HCT116 (cell line): ENCODE data around the gene ADNP2. TPM values are rescaled to one million over a fixed set of nuclear protein-coding genes. Genes with fewer than 3 reads are reported as not detected.

ENCODE experiments used
- ATAC-seq: fragments of 200-7000 bp; cut with Tn5 transposase; 2 replicates; pipeline ENCODE4 v1.9.1; 2020; ENCODE audit warnings: mild to moderate bottlenecking, moderate library complexity
- BruUV-seq: library from RNA; stranded (reverse); fragments of 400-500 nt; replicated peaks from 2 replicates; lab custom pipeline; 2021; lab: Mats Ljungman, UMichigan
- CTCF ChIA-PET: fragments of 300-600 bp; sonication (Branson Sonifier 250); formaldehyde crosslinking; loops from one replicate; lab custom pipeline; 2021; ENCODE audit warnings: antibody characterized with exemption; lab: Charles Lee
- POLR2A ChIA-PET: fragments of 300-600, 350-600 bp; sonication (Branson Sonifier 250); formaldehyde crosslinking; loops from one replicate; lab custom pipeline; 2021; ENCODE audit warnings: antibody characterized with exemption; lab: Charles Lee
- RAD21 ChIA-PET, 2 experiments: fragments of 300-600 bp; sonication (Branson Sonifier 250); formaldehyde crosslinking; loops; one replicate each; lab custom pipeline; 2023; ENCODE audit warnings: low total read pairs in 2 of 2; ENCODE audit not compliant: uncharacterized antibody in 2 of 2, unreplicated experiment in 2 of 2, low non-redundant PET in 1 of 2; lab: Charles Lee
- DNase-seq: peaks from one replicate; pipeline ENCODE4 v3.0.0-alpha.2; 2010; ENCODE audit warnings: low read depth, low spot score
- H2AFZ ChIP-seq: fragments of 200-600 bp; shearing (Covaris generic), sonication (generic); 2 replicates; pipeline ENCODE4 v1.6.1; 2017; ENCODE audit warnings: low read depth, mixed run types, mixed read lengths, antibody characterized with exemption, low read length; ENCODE audit not compliant: poor library complexity, severe bottlenecking
- H3K27ac ChIP-seq: 2 replicates; pipeline ENCODE4 v1.5.1; 2012; ENCODE audit warnings: low read depth, low read length
- H3K27me3 ChIP-seq: fragments of 200-600 bp; sonication (generic); 2 replicates; pipeline ENCODE4 v1.6.1; 2016; ENCODE audit warnings: mixed run types, low read length, mixed read lengths; ENCODE audit not compliant: insufficient read depth
- H3K36me3 ChIP-seq, 2 experiments: fragments of 200-500 bp in 1 of 2; fragments of 200-600 bp in 1 of 2; sonication (Bioruptor generic) in 1 of 2; sonication (generic) in 1 of 2; 2 replicates each; pipeline versions ENCODE4 v1.5.1 to v1.6.1; 2014 to 2016; ENCODE audit warnings: low read length in 2 of 2, inconsistent platforms in 1 of 2, mixed read lengths in 1 of 2, mixed run types in 1 of 2; ENCODE audit not compliant: insufficient read depth in 2 of 2, control insufficient read depth in 1 of 2
- H3K4me1 ChIP-seq, 2 experiments: fragments of 200-600 bp in 1 of 2; sonication (generic) in 1 of 2; 2 replicates each; pipeline versions ENCODE4 v1.5.1 to v1.6.1; 2012 to 2017; ENCODE audit warnings: low read length in 2 of 2, inconsistent platforms in 1 of 2, mild to moderate bottlenecking in 1 of 2, mixed read lengths in 1 of 2, mixed run types in 1 of 2, moderate library complexity in 1 of 2; ENCODE audit not compliant: insufficient read depth in 2 of 2, control insufficient read depth in 1 of 2
- H3K4me2 ChIP-seq: fragments of 200-600 bp; sonication (generic); 2 replicates; pipeline ENCODE4 v1.6.1; 2017; ENCODE audit warnings: mixed run types, low read length, mixed read lengths
- H3K4me3 ChIP-seq, 2 experiments: fragments of 200-600 bp in 1 of 2; sonication (generic) in 1 of 2; replicated peaks in 1 of 2; 2 replicates each; pipeline ENCODE4 v1.5.1; 2011 to 2016; ENCODE audit warnings: low read length in 2 of 2, control low read depth in 1 of 2, low read depth in 1 of 2, mild to moderate bottlenecking in 1 of 2, mixed read lengths in 1 of 2, mixed run types in 1 of 2
- H3K79me2 ChIP-seq: fragments of 200-600 bp; sonication (generic); 2 replicates; pipeline ENCODE4 v1.6.1; 2017; ENCODE audit warnings: mild to moderate bottlenecking, mixed run types, low read length, moderate library complexity, mixed read lengths; ENCODE audit not compliant: insufficient read depth
- H3K9ac ChIP-seq: fragments of 200-600 bp; sonication (generic); 2 replicates; pipeline ENCODE4 v1.6.1; 2016; ENCODE audit warnings: low read length, mixed read lengths
- H3K9me2 ChIP-seq: fragments of 200-600 bp; sonication (generic), shearing (Covaris generic); 2 replicates; pipeline ENCODE4 v1.6.1; 2017; ENCODE audit warnings: mixed run types, mild to moderate bottlenecking, moderate library complexity; ENCODE audit not compliant: insufficient read depth
- H3K9me3 ChIP-seq, 2 experiments: fragments of 200-500 bp in 1 of 2; fragments of 200-600 bp in 1 of 2; sonication (Bioruptor generic) in 1 of 2; sonication (generic) in 1 of 2; 2 replicates each; pipeline ENCODE4 v1.6.1; 2014 to 2017; ENCODE audit warnings: low read length in 2 of 2, mixed read lengths in 2 of 2, inconsistent platforms in 1 of 2, low read depth in 1 of 2, mild to moderate bottlenecking in 1 of 2, mixed run types in 1 of 2, moderate library complexity in 1 of 2; ENCODE audit not compliant: control insufficient read depth in 1 of 2, insufficient read depth in 1 of 2
- H4K20me1 ChIP-seq: fragments of 200-600 bp; sonication (generic), shearing (Covaris generic); 2 replicates; pipeline ENCODE4 v1.6.1; 2017; ENCODE audit warnings: mixed run types, mild to moderate bottlenecking, moderate library complexity; ENCODE audit not compliant: insufficient read depth
- ATF3 ChIP-seq: IDR thresholded peaks from 2 replicates; pipeline ENCODE4 v1.6.1; 2012
- CBX3 ChIP-seq: IDR thresholded peaks from 2 replicates; pipeline ENCODE4 v1.6.1; 2012; ENCODE audit warnings: low read depth
- CEBPB ChIP-seq: IDR thresholded peaks from 2 replicates; pipeline ENCODE4 v1.6.1; 2012; ENCODE audit warnings: low read depth
- EGR1 ChIP-seq: IDR thresholded peaks from 2 replicates; pipeline ENCODE4 v1.6.1; 2012; ENCODE audit warnings: low read depth
- EZH2phosphoT487 ChIP-seq: fragments of 200-600 bp; IDR thresholded peaks from 2 replicates; pipeline ENCODE4 v1.6.1; 2018; ENCODE audit warnings: antibody characterized with exemption, borderline replicate concordance
- MAX ChIP-seq: IDR thresholded peaks from 2 replicates; pipeline ENCODE4 v1.6.1; 2012
- POLR2A ChIP-seq: IDR thresholded peaks from 2 replicates; pipeline ENCODE4 v1.7.0; 2011; ENCODE audit warnings: borderline replicate concordance; ENCODE audit not compliant: insufficient read depth, insufficient read length; ENCODE audit errors: extremely low read depth
- POLR2AphosphoS5 ChIP-seq: IDR thresholded peaks from 2 replicates; pipeline ENCODE4 v1.6.1; 2011; ENCODE audit warnings: mild to moderate bottlenecking, low read depth, low read length, moderate library complexity
- RAD21 ChIP-seq: IDR thresholded peaks from 2 replicates; pipeline ENCODE4 v1.6.1; 2012; ENCODE audit warnings: low read depth, mild to moderate bottlenecking
- SIN3A ChIP-seq: IDR thresholded peaks from 2 replicates; pipeline ENCODE4 v1.6.1; 2012; ENCODE audit warnings: low read depth
- SRF ChIP-seq: IDR thresholded peaks from 2 replicates; pipeline ENCODE4 v1.6.1; 2012; ENCODE audit warnings: low read depth
- TCF7L2 ChIP-seq: IDR thresholded peaks from 2 replicates; pipeline ENCODE4 v1.7.0; 2011; ENCODE audit warnings: borderline replicate concordance, inconsistent platforms; ENCODE audit not compliant: insufficient read depth, insufficient read length; ENCODE audit errors: extremely low read depth
- YY1 ChIP-seq: IDR thresholded peaks from 2 replicates; pipeline ENCODE4 v1.6.1; 2011; ENCODE audit warnings: low read length, low read depth, moderate library complexity, mild to moderate bottlenecking; ENCODE audit not compliant: insufficient replicate concordance; ENCODE audit errors: extremely low read depth
- ZBTB33 ChIP-seq: IDR thresholded peaks from 2 replicates; pipeline ENCODE4 v1.6.1; 2011; ENCODE audit warnings: mild to moderate bottlenecking, low read length, moderate library complexity; ENCODE audit not compliant: insufficient replicate concordance; ENCODE audit errors: extremely low read depth
- ZFX ChIP-seq: fragments of 450-650 bp; IDR thresholded peaks from 2 replicates; pipeline ENCODE4 v1.6.1; 2017
- intact Hi-C: fragments of 100-400 bp; cut with micrococcal nuclease; formaldehyde crosslinking; loops from 2 replicates; pipeline ENCODE4 v1.10.0; 2022
- total RNA-seq: library from RNA; stranded (reverse); gene quantifications from one replicate; pipeline ENCODE4 v1.2.1, GENCODE V29; 2021; ENCODE audit not compliant: unreplicated experiment

ADNP2 gene
- total RNA-seq, 1 experiment from 2014 or later, result 45.4 TPM

GRCh38 chr18:80115035-80115434 is 6.0 kb downstream of the ADNP2 start:
- H3K4me2 ChIP-seq, result no peak overlapping the region
- DNase-seq, result no peak
- intact Hi-C loops, result loop anchor here (10.0 kb wide), 1 partner anchor 130 kb away; the partner anchor contains the start of gene TXNL4A
- no peaks in the 10 kb centered on the region for H3K9me2 ChIP-seq
- peaks cover 18 to 30% of the 10 kb centered on the region in 2 experiments; a peak in 3 of 4 replicates for H3K36me3 ChIP-seq
- H3K27me3 ChIP-seq, result no peaks in the 10 kb centered on the region
- BruUV-seq, result no TSS peak
- no peak overlapping the region for H2AFZ ChIP-seq
- peaks cover 100% of the 10 kb centered on the region for H3K79me2 ChIP-seq
- H3K9ac ChIP-seq, result no peak overlapping the region
- H3K4me3 ChIP-seq, result no peak overlapping the region
- ChIA-PET RAD21 (no interaction called here), POLR2A (no interaction called here), CTCF (no interaction called here)
- no peak overlapping the region for H3K27ac ChIP-seq
- no peak for TF ChIP-seq SRF
- no peak for TF ChIP-seq ZBTB33
- no peak for TF ChIP-seq CEBPB
- no peak for TF ChIP-seq ATF3
- TF ChIP-seq SIN3A, result no peak
- TF ChIP-seq CBX3, result no peak
- H4K20me1 ChIP-seq, result peaks cover 38% of the 10 kb centered on the region; the same call in 1 of the 2 replicates
- H3K4me1 ChIP-seq, result peaks cover 2 to 13% of the 10 kb centered on the region in 2 experiments; a peak in 2 of 4 replicates
- ATAC-seq, result no peak
- H3K9me3 ChIP-seq, result no peaks in the 10 kb centered on the region

GRCh38 chr18:80119111-80119510 is 10.0 kb downstream of the ADNP2 start:
- H3K4me2 ChIP-seq, result no peak overlapping the region
- ChIA-PET POLR2A (interaction anchor here (0.6 kb wide), 1 partner anchor 9 kb away, joined by 4 read pairs; no protein-coding TSS in a partner anchor), RAD21 (no interaction called here)
- TF ChIP-seq CBX3 (no peak), TCF7L2 (no peak), EZH2phosphoT487 (no peak), ZBTB33 (no peak), RAD21 (no peak), CEBPB (no peak), ATF3 (no peak), SIN3A (no peak), MAX (no peak), POLR2AphosphoS5 (no peak), ZFX (no peak), YY1 (no peak), POLR2A (no peak), EGR1 (no peak)

More at GRCh38 chr18:80119111-80119510, 10.0 kb downstream of the ADNP2 start:
- Histone ChIP-seq H3K4me1 (no peaks in the 10 kb centered on the region; a peak in 1 of 4 replicates), H3K9me2 (no peaks in the 10 kb centered on the region), H3K27ac (no peak overlapping the region), H4K20me1 (peaks cover 29% of the 10 kb centered on the region; the same call in 1 of the 2 replicates), H3K4me3 (no peak overlapping the region), H3K27me3 (no peaks in the 10 kb centered on the region), H3K36me3 (peaks cover 20 to 30% of the 10 kb centered on the region in 2 experiments; a peak in 3 of 4 replicates), H3K79me2 (peaks cover 100% of the 10 kb centered on the region), H3K9me3 (no peaks in the 10 kb centered on the region), H2AFZ (no peak overlapping the region), H3K9ac (no peak overlapping the region)
- BruUV-seq, result no TSS peak
- CTCF ChIA-PET, result no interaction called here
- DNase-seq (no peak), ATAC-seq (no peak)
- intact Hi-C loops, result loop anchor here (10.0 kb wide), 1 partner anchor 134 kb away; the partner anchor contains the start of gene TXNL4A
